H1 (cell line): Measurements from ENCODE around the gene GPX5. TPM values are rescaled to one million over a fixed set of nuclear protein-coding genes. Genes with fewer than 3 reads are reported as not detected.

Source experiments
- CTCF ChIA-PET: fragments of 300-600 bp; sonication (Branson Sonifier 250); formaldehyde crosslinking; loops from one replicate; lab custom pipeline; 2021; ENCODE audit not compliant: partially characterized antibody; lab: Charles Lee
- POLR2A ChIA-PET: fragments of 300-600 bp; sonication (Branson Sonifier 250); formaldehyde crosslinking; loops from one replicate; lab custom pipeline; 2021; ENCODE audit warnings: inconsistent platforms; ENCODE audit not compliant: partially characterized antibody; lab: Charles Lee
- DNase-seq, 2 experiments: peaks; one replicate each; pipeline versions ENCODE4 v3.0.0 to v3.0.0-alpha.2; 2010 to 2022; ENCODE audit warnings: low spot score in 2 of 2, low read depth in 1 of 2, mixed read lengths in 1 of 2
- FAIRE-seq: peaks from 2 replicates; lab custom pipeline; 2011; peaks lifted over from hg19 to GRCh38; lab: Jason Lieb, UNC
- H2AFZ ChIP-seq: 2 replicates; pipeline ENCODE4 v1.8.1; 2012; ENCODE audit warnings: low read length, inconsistent platforms
- H2AK5ac ChIP-seq: 2 replicates; pipeline ENCODE4 v1.6.1; 2013; ENCODE audit warnings: low read depth, low read length
- H2BK120ac ChIP-seq: replicated peaks from 2 replicates; pipeline ENCODE3; 2013; ENCODE audit warnings: low read depth, low read length, inconsistent platforms
- H2BK12ac ChIP-seq: 2 replicates; pipeline ENCODE4 v1.6.1; 2013; ENCODE audit warnings: low read depth, low read length
- H2BK15ac ChIP-seq: 2 replicates; pipeline ENCODE4 v1.6.1; 2013; ENCODE audit warnings: low read length
- H2BK20ac ChIP-seq: 2 replicates; pipeline ENCODE4 v1.6.1; 2013; ENCODE audit warnings: low read length
- H2BK5ac ChIP-seq: 2 replicates; pipeline ENCODE4 v1.6.1; 2013; ENCODE audit warnings: low read depth, low read length
- H3K14ac ChIP-seq: 2 replicates; pipeline ENCODE4 v1.6.1; 2013; ENCODE audit warnings: inconsistent platforms; ENCODE audit not compliant: insufficient read length
- H3K18ac ChIP-seq: 2 replicates; pipeline ENCODE4 v1.6.1; 2013; ENCODE audit warnings: low read length; ENCODE audit errors: extremely low read depth
- H3K23ac ChIP-seq: 2 replicates; pipeline ENCODE4 v1.6.1; 2013; ENCODE audit warnings: inconsistent platforms; ENCODE audit not compliant: insufficient read length
- H3K23me2 ChIP-seq: 2 replicates; pipeline ENCODE4 v1.6.1; 2013; ENCODE audit warnings: low read depth, low read length
- H3K27ac ChIP-seq: 2 replicates; pipeline ENCODE4 v1.6.1; 2011; ENCODE audit warnings: low read depth, low read length, inconsistent platforms
- H3K27me3 ChIP-seq, 4 experiments: replicated peaks in 1 of 4; 1 replicate in 1 of 4; 2 replicates in 3 of 4; pipeline versions ENCODE4 v1.6.1 to v1.8.1; 2011 to 2013; ENCODE audit warnings: low read length in 3 of 4, mild to moderate bottlenecking in 3 of 4, inconsistent platforms in 2 of 4, mixed read lengths in 2 of 4, moderate library complexity in 1 of 4; ENCODE audit not compliant: control insufficient read depth in 3 of 4, insufficient read depth in 3 of 4; ENCODE audit errors: extremely low read depth in 1 of 4
- H3K36me3 ChIP-seq, 4 experiments: 2 replicates each; pipeline versions ENCODE4 v1.6.1 to v1.8.1; 2011 to 2013; ENCODE audit warnings: mild to moderate bottlenecking in 4 of 4, low read length in 3 of 4, moderate library complexity in 2 of 4, control low read depth in 1 of 4, inconsistent platforms in 1 of 4; ENCODE audit not compliant: insufficient read depth in 4 of 4, control insufficient read depth in 2 of 4
- H3K4ac ChIP-seq: replicated peaks from 2 replicates; pipeline ENCODE3; 2013; ENCODE audit warnings: low read length, low read depth, mixed read lengths, inconsistent platforms; ENCODE audit not compliant: insufficient read length
- H3K4me1 ChIP-seq, 4 experiments: replicated peaks in 1 of 4; 1 replicate in 1 of 4; 2 replicates in 3 of 4; pipeline versions ENCODE4 v1.6.1 to v1.8.1; 2011 to 2013; ENCODE audit warnings: low read length in 3 of 4, inconsistent platforms in 2 of 4, mixed read lengths in 1 of 4; ENCODE audit not compliant: insufficient read depth in 4 of 4, control insufficient read depth in 3 of 4
- H3K4me2 ChIP-seq, 2 experiments: 2 replicates each; pipeline versions ENCODE4 v1.6.1 to v1.8.1; 2011 to 2013; ENCODE audit warnings: low read depth in 2 of 2, low read length in 2 of 2, control low read depth in 1 of 2, inconsistent platforms in 1 of 2, mild to moderate bottlenecking in 1 of 2; ENCODE audit not compliant: insufficient read depth in 1 of 2
- H3K4me3 ChIP-seq, 4 experiments: fragments of 200-600, 300-600 bp in 1 of 4; sonication (generic), shearing (Covaris generic), sonication (Bioruptor Twin) in 1 of 4; 2 replicates each; pipeline versions ENCODE4 v1.5.1 to v1.8.1; 2011 to 2016; ENCODE audit warnings: low read length in 4 of 4, low read depth in 3 of 4, control low read depth in 2 of 4, inconsistent platforms in 2 of 4, mild to moderate bottlenecking in 2 of 4, mixed read lengths in 1 of 4, moderate library complexity in 1 of 4; ENCODE audit not compliant: insufficient read depth in 2 of 4; ENCODE audit errors: extremely low read depth in 1 of 4
- H3K56ac ChIP-seq: replicated peaks from 2 replicates; pipeline ENCODE3; 2013; ENCODE audit warnings: low read depth, mild to moderate bottlenecking, mixed read lengths, low read length, inconsistent platforms; ENCODE audit not compliant: insufficient read length
- H3K79me1 ChIP-seq: 2 replicates; pipeline ENCODE4 v1.6.1; 2013; ENCODE audit warnings: low read depth, low read length, control low read depth
- H3K79me2 ChIP-seq, 2 experiments: 2 replicates each; pipeline versions ENCODE4 v1.6.1 to v1.8.1; 2012 to 2013; ENCODE audit warnings: low read length in 2 of 2, mild to moderate bottlenecking in 2 of 2, inconsistent platforms in 1 of 2; ENCODE audit not compliant: insufficient read depth in 2 of 2, control insufficient read depth in 1 of 2
- H3K9ac ChIP-seq, 4 experiments: replicated peaks in 1 of 4; 1 replicate in 1 of 4; 2 replicates in 3 of 4; pipeline versions ENCODE4 v1.6.1 to v1.8.1; 2011 to 2013; ENCODE audit warnings: low read depth in 3 of 4, low read length in 3 of 4, control low read depth in 2 of 4, mild to moderate bottlenecking in 2 of 4, moderate library complexity in 2 of 4, inconsistent platforms in 1 of 4; ENCODE audit errors: extremely low read depth in 1 of 4
- H3K9me3 ChIP-seq, 2 experiments: 2 replicates each; pipeline versions ENCODE4 v1.6.1 to v1.8.1; 2012 to 2013; ENCODE audit warnings: mild to moderate bottlenecking in 2 of 2, moderate library complexity in 2 of 2, control low read depth in 1 of 2, inconsistent platforms in 1 of 2, low read depth in 1 of 2, low read length in 1 of 2, mixed read lengths in 1 of 2; ENCODE audit not compliant: insufficient read depth in 2 of 2
- H4K20me1 ChIP-seq, 2 experiments: replicated peaks in 1 of 2; 2 replicates each; pipeline versions ENCODE3 to v1.8.1; 2011 to 2013; ENCODE audit warnings: inconsistent platforms in 2 of 2, low read length in 2 of 2, mild to moderate bottlenecking in 1 of 2; ENCODE audit not compliant: insufficient read depth in 2 of 2, control insufficient read depth in 1 of 2
- H4K5ac ChIP-seq: 2 replicates; pipeline ENCODE4 v1.6.1; 2013; ENCODE audit warnings: low read length, low read depth, mixed read lengths, inconsistent platforms; ENCODE audit not compliant: insufficient read length
- H4K8ac ChIP-seq: 2 replicates; pipeline ENCODE4 v1.8.0; 2013; ENCODE audit warnings: mild to moderate bottlenecking, moderate library complexity, low read length, inconsistent platforms; ENCODE audit not compliant: insufficient read depth; ENCODE audit errors: extremely low read depth
- H4K91ac ChIP-seq: replicated peaks from 2 replicates; pipeline ENCODE3; 2013; ENCODE audit warnings: low read length, mixed read lengths, inconsistent platforms; ENCODE audit not compliant: insufficient read length
- BCL11A ChIP-seq, 2 experiments: IDR thresholded peaks; one replicate each; pipeline ENCODE4 v1.6.1; 2011; ENCODE audit warnings: low read depth in 2 of 2, low read length in 2 of 2, mild to moderate bottlenecking in 2 of 2
- HDAC2 ChIP-seq, 2 experiments: fragments of 300-600 bp in 1 of 2; sonication (generic) in 1 of 2; IDR thresholded peaks; 2 replicates each; pipeline ENCODE4 v1.6.1; 2011 to 2012; ENCODE audit warnings: low read depth in 2 of 2, low read length in 2 of 2, mild to moderate bottlenecking in 2 of 2, moderate library complexity in 2 of 2, borderline replicate concordance in 1 of 2, inconsistent platforms in 1 of 2
- HDAC6 ChIP-seq: IDR thresholded peaks from one replicate; pipeline ENCODE4 v1.7.1; 2012; ENCODE audit warnings: low read depth, mild to moderate bottlenecking, inconsistent platforms, low read length, moderate library complexity
- KDM5A ChIP-seq: fragments of 200-600 bp; IDR thresholded peaks from 2 replicates; pipeline ENCODE4 v1.7.1; 2012; ENCODE audit warnings: mild to moderate bottlenecking, low read length, inconsistent platforms, mixed read lengths
- RAD21 ChIP-seq, 2 experiments: IDR thresholded peaks in 1 of 2; conservative IDR thresholded peaks in 1 of 2; 2 replicates each; pipeline ENCODE4 v1.6.1; 2011; ENCODE audit warnings: low read depth in 2 of 2, low read length in 2 of 2, improper control_type of control experiment in 1 of 2, inconsistent platforms in 1 of 2, mild to moderate bottlenecking in 1 of 2, moderate library complexity in 1 of 2
- RBBP5 ChIP-seq: IDR thresholded peaks from 2 replicates; pipeline ENCODE4 v1.7.1; 2012; ENCODE audit warnings: low read depth, mild to moderate bottlenecking, inconsistent platforms, low read length, moderate library complexity, borderline replicate concordance
- SIX5 ChIP-seq: IDR thresholded peaks from 2 replicates; pipeline ENCODE4 v1.6.1; 2011; ENCODE audit warnings: mild to moderate bottlenecking, low read depth, low read length
- SP1 ChIP-seq: IDR thresholded peaks from 2 replicates; pipeline ENCODE4 v1.6.1; 2011; ENCODE audit warnings: low read depth, low read length
- TBP ChIP-seq: IDR thresholded peaks from 2 replicates; pipeline ENCODE4 v1.6.1; 2011; ENCODE audit warnings: low read depth, low read length, improper control_type of control experiment
- WGBS, 2 experiments: shearing (Covaris generic) in 1 of 2; methylation state at CpG; one replicate each; pipeline versions ENCODE4 v1.1.6 to v1.1.7; 2013 to 2015; ENCODE audit warnings: low lambda C conversion rate in 2 of 2, mixed read lengths in 2 of 2, inconsistent platforms in 1 of 2, low coverage in 1 of 2, missing lambda C conversion rate in 1 of 2; ENCODE audit not compliant: insufficient replicate concordance in 2 of 2, insufficient coverage in 1 of 2, insufficient read length in 1 of 2; ENCODE audit errors: extremely low coverage in 1 of 2, missing lambda C conversion rate in 1 of 2; 5-methylcytosine and 5-hydroxymethylcytosine counted together
- polyA plus RNA-seq, 7 experiments: library from polyadenylated mRNA; depleted of rRNA in 3 of 7; stranded (reverse) in 5 of 7; unstranded in 2 of 7; fragments of >200 nt in 5 of 7; fragments of 200-250 nt in 2 of 7; gene quantifications; 1 replicate in 5 of 7; 2 replicates in 1 of 7; 4 replicates in 1 of 7; pipeline versions ENCODE4 v1.2.1 to v1.2.3, GENCODE V29; 2011 to 2013; ENCODE audit warnings: missing spikeins in 2 of 7, mixed read lengths in 2 of 7
- total RNA-seq: library from RNA; stranded (reverse); fragmentation: NEBNext Ultra II Directional; extraction: Animal tissue kit (Norgen Biotek cat#: 25700); gene quantifications from 2 replicates; pipeline ENCODE4 v1.2.1, GENCODE V29; 2021
- TF ChIP-seq, protein P1 (sequence below): IDR thresholded peaks from 2 replicates; pipeline ENCODE4 v1.6.1; 2012; ENCODE audit warnings: inconsistent platforms

The GPX5 gene
- total and polyA plus RNA-seq, 2 of the 8 experiments (the other 6 are each of a cell fraction or from before 2014, with no cell fraction given) = 0.08 TPM; not detected in 1

- TF ChIP-seq HDAC2 (IDR thresholded peaks at IDR 0.05; ENCODE audit: borderline replicate concordance in 1 of 2, low read depth in 2 of 2, low read length in 2 of 2) (no peak), TBP (no peak), RBBP5 (no peak), RAD21 (IDR thresholded peaks at IDR 0.05 in 1 of 2, conservative IDR thresholded peaks at IDR 0.05 in 1 of 2; ENCODE audit: low read depth in 2 of 2, low read length in 2 of 2) (no peak), HDAC6 (no peak), BCL11A (IDR thresholded peaks at IDR 0.05; ENCODE audit: low read depth in 2 of 2, low read length in 2 of 2) (no peak), KDM5A (no peak), SP1 (no peak), SIX5 (no peak)
- TF ChIP-seq, protein P1, sequence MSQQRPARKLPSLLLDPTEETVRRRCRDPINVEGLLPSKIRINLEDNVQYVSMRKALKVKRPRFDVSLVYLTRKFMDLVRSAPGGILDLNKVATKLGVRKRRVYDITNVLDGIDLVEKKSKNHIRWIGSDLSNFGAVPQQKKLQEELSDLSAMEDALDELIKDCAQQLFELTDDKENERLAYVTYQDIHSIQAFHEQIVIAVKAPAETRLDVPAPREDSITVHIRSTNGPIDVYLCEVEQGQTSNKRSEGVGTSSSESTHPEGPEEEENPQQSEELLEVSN = no peak
- Histone ChIP-seq H3K4me3 (no peak overlapping the region), H2BK120ac (no peak overlapping the region), H2BK5ac (no peak overlapping the region), H3K9ac (no peak overlapping the region), H2BK20ac (no peak overlapping the region), H3K18ac (no peak overlapping the region), H3K14ac (no peak overlapping the region), H3K27me3 (no peaks in the 10 kb centered on the region), H3K4me1 (no peaks in the 10 kb centered on the region), H2AK5ac (no peak overlapping the region), H4K20me1 (no peaks in the 10 kb centered on the region), H2BK12ac (no peak overlapping the region), H3K79me2 (no peaks in the 10 kb centered on the region), H4K8ac (no peak overlapping the region), H3K4me2 (no peak overlapping the region), H3K9me3 (no peaks in the 10 kb centered on the region), H3K79me1 (no peaks in the 10 kb centered on the region), H3K23me2 (no peaks in the 10 kb centered on the region), H3K36me3 (no peaks in the 10 kb centered on the region), H3K56ac (no peak overlapping the region), H2BK15ac (no peak overlapping the region), H4K91ac (no peak overlapping the region), H4K5ac (no peak overlapping the region), H3K23ac (no peak overlapping the region), H2AFZ (no peak overlapping the region), H3K4ac (no peak overlapping the region), H3K27ac (no peak overlapping the region)
- DNase-seq = no peak
- POLR2A ChIA-PET = interaction anchor here (1.2 kb wide), 1 partner anchor 12 kb away, joined by 3 read pairs; no protein-coding TSS in a partner anchor
- 78% methylated on average over 2 of the region's 2 CpGs; no CpG with 5 or more reads in 1 of the 2 experiments for WGBS, 2 experiments
- CTCF ChIA-PET = no interaction called here
- FAIRE-seq = no peak
These were observed 44.1 kb downstream of the GPX5 start for GRCh38 chr6:28569748-28570147.
